Lung (tissue), 16 donors: Measurements from ENCODE around the gene OR6J1. TPM values are rescaled to one million over a fixed set of nuclear protein-coding genes. Genes with fewer than 3 reads are reported as not detected.
"Not testable (repeated sequence)": the region's sequence is repeated elsewhere in the genome, so short reads cannot be mapped to it uniquely, and the experiment has no call there.

ENCODE experiments used
- ATAC-seq: fragments of 200-7000 bp; cut with Tn5 transposase; one replicate; pipeline ENCODE4 v1.9.1; 2020; ENCODE audit warnings: moderate number of reproducible peaks; ENCODE audit not compliant: insufficient read depth, low FRiP score
- DNase-seq, 3 donors: peaks; one replicate each; pipeline ENCODE4 v3.0.0-alpha.2; 2013 to 2017
- H3K27ac ChIP-seq, 2 donors: one replicate each; pipeline ENCODE4 v1.5.1; 2013; ENCODE audit warnings: mild to moderate bottlenecking in 2 of 2, moderate library complexity in 2 of 2, control low read depth in 1 of 2, inconsistent platforms in 1 of 2, low read depth in 1 of 2, low read length in 1 of 2
- H3K27me3 ChIP-seq, 3 donors: one replicate each; pipeline ENCODE4 v1.5.1; 2013; ENCODE audit warnings: low read length in 2 of 3; ENCODE audit not compliant: control insufficient read depth in 3 of 3, insufficient read depth in 3 of 3
- H3K36me3 ChIP-seq, 4 donors: one replicate each; pipeline ENCODE4 v1.5.1; 2013; ENCODE audit warnings: low read length in 4 of 4, mild to moderate bottlenecking in 1 of 4, moderate library complexity in 1 of 4; ENCODE audit not compliant: control insufficient read depth in 4 of 4, insufficient read depth in 4 of 4
- H3K4me1 ChIP-seq, 5 donors: one replicate each; pipeline ENCODE4 v1.5.1; 2013; ENCODE audit warnings: low read length in 5 of 5, mild to moderate bottlenecking in 2 of 5, moderate library complexity in 1 of 5; ENCODE audit not compliant: control insufficient read depth in 5 of 5, insufficient read depth in 5 of 5
- H3K4me3 ChIP-seq: one replicate; pipeline ENCODE4 v1.5.1; 2013; ENCODE audit warnings: mild to moderate bottlenecking, control low read depth, moderate library complexity
- H3K9ac ChIP-seq, 2 donors: one replicate each; pipeline ENCODE4 v1.5.1; 2013; ENCODE audit warnings: low read length in 2 of 2, control low read depth in 1 of 2; ENCODE audit not compliant: insufficient read depth in 1 of 2
- H3K9me3 ChIP-seq, 4 donors: one replicate each; pipeline ENCODE4 v1.5.1; 2013; ENCODE audit warnings: low read length in 3 of 4, mild to moderate bottlenecking in 1 of 4, moderate library complexity in 1 of 4; ENCODE audit not compliant: control insufficient read depth in 4 of 4, insufficient read depth in 3 of 4
- CTCF ChIP-seq: IDR thresholded peaks from 2 replicates; pipeline ENCODE4 v1.5.1; 2012; ENCODE audit warnings: mild to moderate bottlenecking; ENCODE audit errors: control extremely low read depth, extremely low read depth
- WGBS, 2 donors: extraction: QIAGEN DNeasy Blood & Tissue Kit; methylation state at CpG; one replicate each; pipeline ENCODE4 v1.1.7; 2013; 5-methylcytosine and 5-hydroxymethylcytosine counted together
- long read RNA-seq, 5 donors: transcript quantifications; one replicate each; lab custom pipeline, GENCODE V29; 2026
- polyA plus RNA-seq, 2 donors: library from polyadenylated mRNA; stranded (reverse); fragments of 200-250 nt; gene quantifications; one replicate each; pipeline ENCODE4 v1.2.1, GENCODE V29; 2013
- total RNA-seq, 2 donors: library from RNA; depleted of rRNA in 1 of 2; stranded (reverse); fragments of >200 nt in 1 of 2; gene quantifications; one replicate each; pipeline ENCODE4 v1.2.1, GENCODE V29; 2014 to 2021
- donor health status: control.
- donor health status: control.
- donor health status: Bipolar disorder and iron deficiency.
- donor health status: healthy.
- donor health status: DM: yes; HTN: yes; CAD: no.

Gene OR6J1
- total RNA-seq (under 1 TPM in 1 of 2 donors, not detected in 1; 0.11 TPM), polyA plus RNA-seq (not detected)
- long read RNA-seq, donor 1: 0 reads
- long read RNA-seq, donor 2: 0 reads
- long read RNA-seq, donor 3: 0 reads
- long read RNA-seq, donor 4: 0 reads
- long read RNA-seq, donor 5: 0 reads

DNA sequence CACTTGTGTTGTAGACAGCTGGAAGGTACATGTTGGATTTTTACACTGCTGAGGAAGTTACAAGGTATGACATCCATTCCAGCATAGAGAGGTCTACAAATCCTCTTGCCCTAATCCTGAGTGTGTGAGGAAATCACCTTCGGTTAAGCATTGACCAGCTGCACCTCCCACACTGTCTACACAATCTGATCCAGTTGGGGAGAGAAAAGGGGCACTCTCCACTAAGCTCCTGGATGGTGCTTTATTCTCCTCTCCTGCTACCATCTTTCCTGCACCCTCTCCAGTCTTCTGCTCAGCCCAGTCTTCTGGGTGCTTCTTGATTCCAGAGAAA lies at the start of gene OR6J1:
OR6J1 (minus strand) TSS at position 48 of the 331 bp plus-strand sequence. CDS start 9,541 bp downstream, outside the sequence.
- ATAC-seq (no peak), DNase-seq (no peak)
- no peaks in the 10 kb centered on the region for H3K36me3 ChIP-seq
- no peak within 1 kb of the TSS for H3K9ac ChIP-seq
- H3K27ac ChIP-seq: no peak within 1 kb of the TSS
- H3K27me3 ChIP-seq: no peaks in the 10 kb centered on the region
- 52 to 77% methylated on average over 1 of the region's 1 CpG for WGBS, 2 donors
- no peak for TF ChIP-seq CTCF
- H3K9me3 ChIP-seq: no peaks in the 10 kb centered on the region
- H3K4me1 ChIP-seq: no peaks in the 10 kb centered on the region
- no peak within 1 kb of the TSS for H3K4me3 ChIP-seq

- H3K9me3 ChIP-seq: peaks cover 0 to 10% (median 2%) of the 10 kb centered on the region in 4 donors
- no peak for DNase-seq
- H3K4me3 ChIP-seq: no peak overlapping the region
- H3K36me3 ChIP-seq: no peaks in the 10 kb centered on the region
- no peaks in the 10 kb centered on the region for H3K27me3 ChIP-seq
- no peak for TF ChIP-seq CTCF
- ATAC-seq: no peak
- no peak overlapping the region for H3K27ac ChIP-seq
- H3K9ac ChIP-seq: no peak overlapping the region
- peaks cover 0 to 1% (median 0%) of the 10 kb centered on the region in 5 donors for H3K4me1 ChIP-seq
Measured at GRCh38 chr14:22692194-22692593, 48.0 kb upstream of the OR6J1 start.

- WGBS, 2 donors: 48 to 55% methylated on average over 2 of the region's 2 CpGs
- ATAC-seq (no peak), DNase-seq (peak in 2 of 3 donors; percentile 8 to 15)
- no peak overlapping the region for H3K9ac ChIP-seq
- H3K4me3 ChIP-seq: no peak overlapping the region
- no peaks in the 10 kb centered on the region for H3K36me3 ChIP-seq
- H3K9me3 ChIP-seq: peaks cover 0 to 10% (median 2%) of the 10 kb centered on the region in 4 donors
- H3K4me1 ChIP-seq: peaks cover 0 to 1% (median 0%) of the 10 kb centered on the region in 5 donors
- H3K27ac ChIP-seq: no peak overlapping the region
- no peak for TF ChIP-seq CTCF
- no peaks in the 10 kb centered on the region for H3K27me3 ChIP-seq
Measured at GRCh38 chr14:22691171-22691570, 47.0 kb upstream of the OR6J1 start.

DNA sequence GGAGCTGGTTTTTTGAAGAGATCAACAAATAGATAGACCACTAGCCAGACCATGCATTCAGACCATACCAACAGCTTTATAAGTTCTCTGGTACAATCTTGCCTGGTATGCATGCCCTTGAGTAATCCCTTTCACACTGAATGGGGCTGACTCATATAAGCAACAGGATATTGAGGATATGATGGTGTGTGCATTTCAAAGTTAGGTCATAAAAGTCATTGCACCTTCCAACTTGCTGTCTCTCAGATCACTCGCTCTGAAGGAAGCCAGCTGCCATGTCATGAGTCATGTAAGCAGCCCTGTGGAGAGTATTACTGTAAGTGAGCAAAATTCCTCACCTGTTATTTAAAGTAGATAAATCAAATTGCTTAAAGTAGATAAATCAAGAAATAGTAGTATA lies 45.0 kb upstream of the OR6J1 start:
- peaks cover 0 to 1% (median 0%) of the 10 kb centered on the region in 5 donors for H3K4me1 ChIP-seq
- H3K9me3 ChIP-seq: peaks cover 0 to 10% (median 2%) of the 10 kb centered on the region in 4 donors
- no peak for TF ChIP-seq CTCF
- DNase-seq (no peak), ATAC-seq (no peak)
- H3K36me3 ChIP-seq: no peaks in the 10 kb centered on the region
- H3K27me3 ChIP-seq: no peaks in the 10 kb centered on the region
- WGBS, 2 donors: 64 to 74% methylated on average over 1 of the region's 1 CpG
- no peak overlapping the region for H3K27ac ChIP-seq
- no peak overlapping the region for H3K4me3 ChIP-seq
- H3K9ac ChIP-seq: no peak overlapping the region

DNA sequence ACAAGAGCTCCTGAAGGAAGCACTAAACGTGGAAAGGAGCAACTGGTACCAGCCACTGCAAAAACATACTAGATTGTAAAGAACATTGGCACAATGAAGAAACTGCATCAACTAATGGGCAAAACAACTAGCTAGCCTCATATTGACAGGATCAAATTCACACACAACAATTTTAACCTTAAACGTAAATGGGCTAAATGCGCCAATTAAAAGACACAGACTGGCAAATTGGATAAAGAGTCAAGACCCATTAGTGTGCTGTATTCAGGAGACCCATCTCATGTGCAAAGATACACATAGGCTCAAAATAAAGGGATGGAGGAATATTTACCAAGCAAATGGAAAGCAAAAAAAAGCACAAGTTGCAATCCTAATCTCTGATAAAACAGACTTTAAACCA lies 43.8 kb upstream of the OR6J1 start:
- ATAC-seq, H3K9me3 ChIP-seq, H3K36me3 ChIP-seq, H3K27me3 ChIP-seq, DNase-seq, H3K4me1 ChIP-seq, H3K4me3 ChIP-seq, H3K9ac ChIP-seq, H3K27ac ChIP-seq: not testable (repeated sequence)
- WGBS, 2 donors: 94 to 97% methylated on average over 3 of the region's 3 CpGs
